ENCODE data around the gene CHRM4. TPM values are rescaled to one million over a fixed set of nuclear protein-coding genes. Genes with fewer than 3 reads are reported as not detected.

CHRM4 gene
- total and polyA plus RNA-seq, 2 of the 13 experiments (the other 11 are each of a cell fraction or from before 2014, with no cell fraction given), result 0.13 to 0.21 TPM

- TF ChIP-seq GRHL1 (CRISPR knock-in tag; conservative IDR thresholded peaks at IDR 0.05) (no peak), RBAK (CRISPR knock-in tag; IDR thresholded peaks at IDR 0.05) (no peak), NFYC (CRISPR knock-in tag; IDR thresholded peaks at IDR 0.05) (no peak), HDAC2 (CRISPR knock-in tag; IDR thresholded peaks at IDR 0.05) (0 out of 2 replicates have a peak, but pooled peaks have one; percentile 15), NCOA1 (CRISPR knock-in tag; IDR thresholded peaks at IDR 0.05) (no peak), MBNL3 (CRISPR knock-in tag; conservative IDR thresholded peaks at IDR 0.05) (no peak), AHDC1 (CRISPR knock-in tag; IDR thresholded peaks at IDR 0.05; ENCODE audit: borderline replicate concordance) (no peak), ZNF34 (CRISPR knock-in tag; IDR thresholded peaks at IDR 0.05; ENCODE audit: borderline replicate concordance) (no peak), PHF5A (CRISPR knock-in tag; IDR thresholded peaks at IDR 0.05; ENCODE audit: low read depth, unreplicated experiment) (no peak), ELK4 (CRISPR knock-in tag; IDR thresholded peaks at IDR 0.05; ENCODE audit: borderline replicate concordance) (no peak), TBL1XR1 (IDR thresholded peaks at IDR 0.05; ENCODE audit: borderline replicate concordance, low read length, partially characterized antibody) (no peak), PAX8 (CRISPR knock-in tag; IDR thresholded peaks at IDR 0.05; ENCODE audit: borderline replicate concordance) (no peak), ZKSCAN1 (IDR thresholded peaks at IDR 0.05; ENCODE audit: low read length) (no peak), ZBTB2 (CRISPR knock-in tag; IDR thresholded peaks at IDR 0.05; ENCODE audit: low read depth) (peak; percentile 81), ZNF329 (CRISPR knock-in tag; IDR thresholded peaks at IDR 0.05; ENCODE audit: low read depth) (no peak), NR2F1 (CRISPR knock-in tag; IDR thresholded peaks at IDR 0.05) (peak; percentile 6 to 33; a peak in 2 of 4 replicates), ZNF510 (CRISPR knock-in tag; IDR thresholded peaks at IDR 0.05; ENCODE audit: low read depth) (no peak), ZNF558 (CRISPR knock-in tag; IDR thresholded peaks at IDR 0.05; ENCODE audit: borderline replicate concordance) (no peak)
Observed at GRCh38 chr11:46380340-46381047, 11.1 kb downstream of the CHRM4 start (continued).
